Measurements from ENCODE around the gene C1orf174. TPM values are rescaled to one million over a fixed set of nuclear protein-coding genes. Genes with fewer than 3 reads are reported as not detected.

The C1orf174 gene
- total and polyA plus RNA-seq, 11 donors = 7.9 to 16.4 (median 11.3) TPM

DNA sequence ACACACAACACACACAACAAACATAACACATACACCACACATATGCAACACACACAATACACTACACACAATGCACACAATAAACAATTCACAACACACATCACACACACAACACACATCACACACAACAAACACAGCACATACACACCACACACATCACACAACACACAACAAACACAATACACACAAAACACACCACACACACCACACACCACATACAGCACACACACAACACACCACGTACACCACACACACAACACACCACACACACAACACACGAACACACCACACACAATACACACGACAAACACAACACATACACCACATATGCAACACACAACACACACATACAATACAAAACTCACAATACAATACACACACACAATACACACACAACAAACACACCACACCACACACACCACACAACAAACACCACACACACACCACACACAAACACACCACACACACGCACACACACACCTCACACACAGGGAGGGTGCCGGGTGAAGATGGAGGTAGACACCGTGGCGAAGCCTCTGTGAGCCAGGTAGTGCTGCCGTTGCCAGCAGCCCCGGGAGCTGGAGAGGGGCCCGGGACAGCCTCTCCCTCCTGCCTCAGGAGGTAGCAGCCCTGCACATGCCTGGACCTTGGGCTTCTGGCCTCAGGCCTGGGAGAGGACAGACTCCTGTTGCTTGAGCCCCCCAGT is 30.4 kb upstream of the C1orf174 start:
- DNase-seq (no peak), ATAC-seq (no peak)
- WGBS, 4 donors = 68 to 81% (median 71%) methylated on average over 9 to 10 of the region's 10 CpGs
- TF ChIP-seq CTCF (IDR thresholded peaks at IDR 0.05) (no peak), POLR2A (IDR thresholded peaks at IDR 0.05) (no peak)
- H3K27me3 ChIP-seq = peaks cover 0 to 52% (median 2%) of the 10 kb centered on the region in 9 donors
- H3K9me3 ChIP-seq = peaks cover 0 to 8% (median 0%) of the 10 kb centered on the region in 12 donors
- no peaks in the 10 kb centered on the region for H3K4me1 ChIP-seq
- no peak overlapping the region for H3K27ac ChIP-seq
- H3K36me3 ChIP-seq = no peaks in the 10 kb centered on the region
- intact Hi-C loops (cut with DNase I) = no loop called here
- H3K4me3 ChIP-seq = no peak overlapping the region

- DNase-seq (no peak), ATAC-seq (no peak)
- Histone ChIP-seq H3K9me3 (peaks cover 0 to 3% (median 0%) of the 10 kb centered on the region in 12 donors), H3K36me3 (no peaks in the 10 kb centered on the region), H3K27me3 (peaks cover 0 to 53% (median 7%) of the 10 kb centered on the region in 9 donors), H3K4me1 (no peaks in the 10 kb centered on the region), H3K27ac (no peak overlapping the region), H3K4me3 (no peak overlapping the region)
- WGBS, 4 donors = 71 to 79% (median 73%) methylated on average over 5 of the region's 5 CpGs
- intact Hi-C loops (cut with DNase I) = no loop called here
- TF ChIP-seq POLR2A (IDR thresholded peaks at IDR 0.05) (no peak), CTCF (IDR thresholded peaks at IDR 0.05) (no peak)
Measured at GRCh38 chr1:3929126-3929525, 29.1 kb upstream of the C1orf174 start.

DNA sequence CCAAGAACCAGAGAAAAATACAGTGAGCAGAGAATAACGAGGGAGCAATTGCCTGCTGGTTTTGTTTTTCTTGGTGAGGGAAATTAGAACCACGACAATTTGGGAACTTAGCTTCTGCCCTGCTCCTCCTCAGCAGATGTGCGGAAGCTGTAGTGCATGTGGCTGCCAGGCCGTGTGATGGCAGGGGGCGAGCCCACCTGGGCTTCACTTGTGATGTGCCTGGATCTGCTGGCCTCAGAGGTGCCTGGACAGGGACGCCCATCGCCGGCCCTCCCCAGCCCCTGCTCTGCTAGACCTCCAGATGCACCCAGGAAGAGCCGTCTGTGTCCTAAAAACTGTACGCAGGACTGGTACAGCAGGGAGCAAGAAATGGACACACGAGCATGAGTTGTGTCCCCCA is 28.5 kb upstream of the C1orf174 start:
- H3K4me3 ChIP-seq = no peak overlapping the region
- H3K27ac ChIP-seq = no peak overlapping the region
- H3K4me1 ChIP-seq = no peaks in the 10 kb centered on the region
- H3K9me3 ChIP-seq = no peaks in the 10 kb centered on the region
- peaks cover 0 to 54% (median 7%) of the 10 kb centered on the region in 9 donors for H3K27me3 ChIP-seq
- DNase-seq = no peak
- no peaks in the 10 kb centered on the region for H3K36me3 ChIP-seq
- 52 to 66% (median 56%) methylated on average over 8 to 11 of the region's 11 CpGs for WGBS, 4 donors
- ATAC-seq = no peak
- TF ChIP-seq CTCF (IDR thresholded peaks at IDR 0.05) = no peak
- no peak for TF ChIP-seq POLR2A (IDR thresholded peaks at IDR 0.05)
- intact Hi-C loops (cut with DNase I) = no loop called here

- no peaks in the 10 kb centered on the region for H3K4me1 ChIP-seq
- TF ChIP-seq POLR2A (IDR thresholded peaks at IDR 0.05) (no peak), CTCF (IDR thresholded peaks at IDR 0.05) (no peak)
- intact Hi-C loops (cut with DNase I) = no loop called here
- no peaks in the 10 kb centered on the region for H3K36me3 ChIP-seq
- ATAC-seq = no peak
- peaks cover 0 to 50% (median 7%) of the 10 kb centered on the region in 9 donors for H3K27me3 ChIP-seq
- no peak for DNase-seq
- no peak overlapping the region for H3K27ac ChIP-seq
- no peaks in the 10 kb centered on the region for H3K9me3 ChIP-seq
- no peak overlapping the region for H3K4me3 ChIP-seq
Measured at GRCh38 chr1:3926956-3927355, 26.9 kb upstream of the C1orf174 start.

Data from heart left ventricle (tissue), 16 donors.